CD4-positive, alpha-beta T cell (primary cell): ENCODE data around the gene DR1. TPM values are rescaled to one million over a fixed set of nuclear protein-coding genes. Genes with fewer than 3 reads are reported as not detected.

Source experiments
- ATAC-seq: fragments of 200-7000 bp; cut with Tn5 transposase; one replicate; pipeline ENCODE4 v1.10.0; 2022; ENCODE audit warnings: mild to moderate bottlenecking; ENCODE audit not compliant: poor library complexity
- CTCF ChIA-PET: fragments of 350-600 bp; sonication (Branson Sonifier 250); formaldehyde crosslinking; loops from one replicate; lab custom pipeline; 2021; ENCODE audit warnings: antibody characterized with exemption, inconsistent platforms; lab: Charles Lee
- POLR2A ChIA-PET: fragments of 350-600 bp; sonication (Branson Sonifier 250); formaldehyde crosslinking; loops from one replicate; lab custom pipeline; 2021; ENCODE audit warnings: antibody characterized with exemption, inconsistent platforms; lab: Charles Lee
- DNase-seq, 14 experiments: peaks; one replicate each; pipeline ENCODE4 v3.0.0-alpha.2; 2013 to 2020; ENCODE audit warnings: mixed read lengths in 2 of 14
- H3K27ac ChIP-seq, 2 donors: one replicate each; pipeline versions ENCODE4 v1.5.1 to v1.7.0; 2013; ENCODE audit warnings: low read length in 2 of 2, low read depth in 1 of 2, mild to moderate bottlenecking in 1 of 2
- H3K27me3 ChIP-seq, 2 experiments: 1 replicate in 1 of 2; 2 replicates in 1 of 2; pipeline versions ENCODE4 v1.6.1 to v1.7.0; 2013; ENCODE audit warnings: low read length in 2 of 2, control low read depth in 1 of 2, mild to moderate bottlenecking in 1 of 2, moderate library complexity in 1 of 2; ENCODE audit not compliant: insufficient read depth in 2 of 2, control insufficient read depth in 1 of 2
- H3K36me3 ChIP-seq: one replicate; pipeline ENCODE4 v1.6.1; 2013; ENCODE audit warnings: low read length, control low read depth; ENCODE audit not compliant: insufficient read depth
- H3K4me1 ChIP-seq: one replicate; pipeline ENCODE4 v1.6.1; 2013; ENCODE audit warnings: low read length, control low read depth; ENCODE audit not compliant: insufficient read depth
- H3K4me3 ChIP-seq: one replicate; pipeline ENCODE4 v1.5.1; 2013; ENCODE audit warnings: mild to moderate bottlenecking, low read length, moderate library complexity
- H3K9me3 ChIP-seq, 2 experiments: 1 replicate in 1 of 2; 2 replicates in 1 of 2; pipeline versions ENCODE4 v1.6.1 to v1.7.0; 2013; ENCODE audit warnings: low read length in 2 of 2, mild to moderate bottlenecking in 2 of 2, control low read depth in 1 of 2, moderate library complexity in 1 of 2; ENCODE audit not compliant: control insufficient read depth in 1 of 2, insufficient read depth in 1 of 2
- H3K27ac Mint-ChIP-seq: one replicate; pipeline ENCODE4 v1.8.0; 2020; ENCODE audit warnings: mixed read lengths
- H3K27me3 Mint-ChIP-seq: one replicate; pipeline ENCODE4 v1.8.0; 2021; ENCODE audit warnings: mixed read lengths
- H3K36me3 Mint-ChIP-seq: one replicate; pipeline ENCODE4 v1.8.0; 2021; ENCODE audit warnings: low read depth, mixed read lengths
- H3K4me1 Mint-ChIP-seq: one replicate; pipeline ENCODE4 v1.8.0; 2021; ENCODE audit warnings: low read depth, mixed read lengths
- H3K4me3 Mint-ChIP-seq: one replicate; pipeline ENCODE4 v1.8.0; 2020; ENCODE audit warnings: mild to moderate bottlenecking, mixed read lengths
- H3K9me3 Mint-ChIP-seq: one replicate; pipeline ENCODE4 v1.8.0; 2020; ENCODE audit warnings: mixed read lengths
- intact Hi-C, 2 experiments: fragments of 100-400 bp; cut with DNase I in 1 of 2; cut with micrococcal nuclease in 1 of 2; formaldehyde crosslinking; loops; one replicate each; pipeline versions ENCODE4 v1.15.1 to v1.9.0; 2023 to 2025; cut with DNase I, micrococcal nuclease
- total RNA-seq, 174 experiments: library from RNA in 2 of 174; stranded (reverse) in 2 of 174; gene quantifications; one replicate each; pipeline ENCODE4 v1.2.3 and lab custom pipeline; 2021 to 2026
- TF ChIP-seq, protein P1 (sequence below): fragments of 200-600 bp; IDR thresholded peaks from one replicate; pipeline ENCODE4 v1.8.0; 2022; ENCODE audit warnings: antibody characterized with exemption, mild to moderate bottlenecking

DR1 gene
- total RNA-seq, 2 experiments from 2014 or later, result 51.4 to 54.4 TPM

DNA sequence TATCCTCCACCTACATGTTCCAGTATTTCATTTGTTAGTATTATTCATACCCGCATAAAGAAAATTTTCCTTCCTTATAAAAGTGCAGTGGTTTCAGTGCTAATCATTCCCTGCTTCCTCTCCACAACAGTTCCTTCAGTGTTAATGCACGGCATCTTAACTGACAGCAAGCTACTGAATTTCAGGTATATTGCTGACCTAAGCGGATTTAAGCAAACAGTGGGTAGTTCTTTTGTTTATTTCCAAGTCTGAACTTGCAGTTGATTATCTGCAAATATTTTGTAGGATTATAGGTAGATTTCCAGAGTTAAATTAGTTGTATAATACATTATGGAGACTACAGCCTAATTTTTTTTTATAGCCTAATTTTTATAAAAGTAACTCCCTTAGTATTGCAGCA lies 15.1 kb upstream of the DR1 start:
- DNase-seq (no peak), ATAC-seq (no peak)
- Histone ChIP-seq H3K36me3 (no peaks in the 10 kb centered on the region), H3K9me3 (no peaks in the 10 kb centered on the region), H3K27ac (no peak overlapping the region), H3K4me3 (no peak overlapping the region), H3K4me1 (no peaks in the 10 kb centered on the region), H3K27me3 (no peaks in the 10 kb centered on the region)
- Mint-ChIP-seq H3K4me3 (no peak overlapping the region), H3K27me3 (no peaks in the 10 kb centered on the region), H3K36me3 (no peaks in the 10 kb centered on the region), H3K4me1 (peaks cover under 1% of the 10 kb centered on the region), H3K27ac (no peak overlapping the region), H3K9me3 (no peaks in the 10 kb centered on the region)
- CTCF ChIA-PET, result no interaction called here
- intact Hi-C loops, result no loop called here
- POLR2A ChIA-PET, result no interaction called here
- TF ChIP-seq, protein P1, sequence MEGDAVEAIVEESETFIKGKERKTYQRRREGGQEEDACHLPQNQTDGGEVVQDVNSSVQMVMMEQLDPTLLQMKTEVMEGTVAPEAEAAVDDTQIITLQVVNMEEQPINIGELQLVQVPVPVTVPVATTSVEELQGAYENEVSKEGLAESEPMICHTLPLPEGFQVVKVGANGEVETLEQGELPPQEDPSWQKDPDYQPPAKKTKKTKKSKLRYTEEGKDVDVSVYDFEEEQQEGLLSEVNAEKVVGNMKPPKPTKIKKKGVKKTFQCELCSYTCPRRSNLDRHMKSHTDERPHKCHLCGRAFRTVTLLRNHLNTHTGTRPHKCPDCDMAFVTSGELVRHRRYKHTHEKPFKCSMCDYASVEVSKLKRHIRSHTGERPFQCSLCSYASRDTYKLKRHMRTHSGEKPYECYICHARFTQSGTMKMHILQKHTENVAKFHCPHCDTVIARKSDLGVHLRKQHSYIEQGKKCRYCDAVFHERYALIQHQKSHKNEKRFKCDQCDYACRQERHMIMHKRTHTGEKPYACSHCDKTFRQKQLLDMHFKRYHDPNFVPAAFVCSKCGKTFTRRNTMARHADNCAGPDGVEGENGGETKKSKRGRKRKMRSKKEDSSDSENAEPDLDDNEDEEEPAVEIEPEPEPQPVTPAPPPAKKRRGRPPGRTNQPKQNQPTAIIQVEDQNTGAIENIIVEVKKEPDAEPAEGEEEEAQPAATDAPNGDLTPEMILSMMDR, result no peak

DNA sequence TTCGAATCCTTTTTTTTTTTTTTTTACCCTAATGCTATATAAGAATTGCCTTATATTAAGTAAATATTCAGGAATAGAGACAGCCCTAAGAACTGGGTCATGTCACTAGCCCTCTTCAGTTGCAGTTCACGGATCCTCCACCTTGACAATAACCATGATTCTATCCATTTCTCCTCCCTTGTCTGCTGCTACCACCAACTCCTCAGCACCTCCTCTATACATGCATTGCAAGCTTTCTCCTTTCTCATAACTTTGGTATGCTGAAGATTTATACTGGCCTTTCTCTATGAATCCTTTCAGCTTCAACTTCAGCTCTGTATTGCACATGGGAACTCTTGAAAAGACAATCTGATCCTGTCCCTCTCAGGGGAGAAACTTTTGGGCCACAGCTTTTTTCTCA lies 14.3 kb upstream of the DR1 start:
- Mint-ChIP-seq H3K27me3 (no peaks in the 10 kb centered on the region), H3K27ac (no peak overlapping the region), H3K4me1 (peaks cover 9% of the 10 kb centered on the region), H3K36me3 (no peaks in the 10 kb centered on the region), H3K9me3 (no peaks in the 10 kb centered on the region), H3K4me3 (no peak overlapping the region)
- DNase-seq, result no peak
- no peaks in the 10 kb centered on the region for H3K9me3 ChIP-seq
- H3K4me1 ChIP-seq, result no peaks in the 10 kb centered on the region
- no peaks in the 10 kb centered on the region for H3K36me3 ChIP-seq
- H3K27ac ChIP-seq, result no peak overlapping the region
- no peak for ATAC-seq
- TF ChIP-seq, protein P1, result no peak
- CTCF ChIA-PET, result no interaction called here
- intact Hi-C loops, result no loop called here
- no peaks in the 10 kb centered on the region for H3K27me3 ChIP-seq
- no peak overlapping the region for H3K4me3 ChIP-seq
- POLR2A ChIA-PET, result interaction anchor here (1.5 kb wide), 1 partner anchor 14 kb away, joined by 7 read pairs; the partner anchor contains the start of gene DR1

DNA sequence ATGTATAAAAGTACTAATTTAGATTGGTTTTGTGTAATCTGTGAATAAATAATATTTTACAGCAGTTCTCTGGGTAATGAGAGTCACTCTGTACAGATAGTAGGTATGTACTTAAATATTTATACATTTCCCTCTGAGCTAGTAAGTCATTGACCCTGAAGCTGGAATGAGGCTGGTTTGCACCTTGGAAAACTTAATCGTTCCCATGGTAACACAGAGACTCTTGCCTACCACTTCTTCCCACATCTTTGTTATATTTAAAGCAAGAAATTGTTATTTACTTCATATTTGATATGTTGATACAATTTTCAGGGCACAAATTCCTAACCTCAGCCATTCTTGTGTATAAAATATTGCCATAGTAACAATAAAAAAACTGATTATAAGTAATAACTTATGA lies 13.3 kb upstream of the DR1 start:
- no peaks in the 10 kb centered on the region for H3K36me3 Mint-ChIP-seq
- H3K27me3 ChIP-seq, result no peaks in the 10 kb centered on the region
- H3K36me3 ChIP-seq, result no peaks in the 10 kb centered on the region
- TF ChIP-seq, protein P1, result no peak
- H3K9me3 Mint-ChIP-seq, result no peaks in the 10 kb centered on the region
- ATAC-seq, result no peak
- H3K4me1 ChIP-seq, result no peaks in the 10 kb centered on the region
- H3K4me1 Mint-ChIP-seq, result peaks cover 13% of the 10 kb centered on the region
- no peaks in the 10 kb centered on the region for H3K27me3 Mint-ChIP-seq
- H3K4me3 ChIP-seq, result no peak overlapping the region
- ChIA-PET POLR2A (interaction anchor here (1.5 kb wide), 1 partner anchor 13 kb away, joined by 7 read pairs; the partner anchor contains the start of gene DR1), CTCF (no interaction called here)
- H3K9me3 ChIP-seq, result no peaks in the 10 kb centered on the region
- intact Hi-C loops, result no loop called here
- no peak overlapping the region for H3K27ac Mint-ChIP-seq
- no peak for DNase-seq
- H3K27ac ChIP-seq, result no peak overlapping the region
- no peak overlapping the region for H3K4me3 Mint-ChIP-seq
